ENCODE results near the gene NFS1.
"Not testable (repeated sequence)": the region's sequence is repeated elsewhere in the genome, so short reads cannot be mapped to it uniquely, and the experiment has no call there.

Gene NFS1

GRCh38 chr20:35729283-35729807 is 30.2 kb upstream of the NFS1 start:
- no peak for DNase-seq

GRCh38 chr20:35726842-35727711 is 27.9 kb upstream of the NFS1 start:
- no peak for DNase-seq

- no peak for DNase-seq
Measured at GRCh38 chr20:35724321-35725230, 25.4 kb upstream of the NFS1 start.

- DNase-seq, result not testable (repeated sequence)
Measured at GRCh38 chr20:35723652-35724320, 24.6 kb upstream of the NFS1 start.

GRCh38 chr20:35723275-35723639 is 24.1 kb upstream of the NFS1 start:
- not testable (repeated sequence) for DNase-seq

GRCh38 chr20:35721621-35722020 is 22.5 kb upstream of the NFS1 start:
- DNase-seq, result no peak

- no peak for DNase-seq
Measured at GRCh38 chr20:35721219-35721618, 22.1 kb upstream of the NFS1 start.

GRCh38 chr20:35720165-35721123 is 21.3 kb upstream of the NFS1 start:
- DNase-seq, result no peak

GRCh38 chr20:35719717-35720116 is 20.6 kb upstream of the NFS1 start:
- no peak for DNase-seq

- no peak for DNase-seq
Measured at GRCh38 chr20:35718972-35719635, 20.0 kb upstream of the NFS1 start.

- DNase-seq, result not testable (repeated sequence)
Measured at GRCh38 chr20:35718321-35718720, 19.2 kb upstream of the NFS1 start.

- DNase-seq, result no peak
Measured at GRCh38 chr20:35716330-35716729, 17.2 kb upstream of the NFS1 start.

- no peak for DNase-seq
Measured at GRCh38 chr20:35715652-35716051, 16.5 kb upstream of the NFS1 start.

- no peak for DNase-seq
Measured at GRCh38 chr20:35714127-35714526, 15.0 kb upstream of the NFS1 start.

GRCh38 chr20:35713120-35713519 is 14.0 kb upstream of the NFS1 start:
- not testable (repeated sequence) for DNase-seq

GRCh38 chr20:35711588-35712209 is 12.5 kb upstream of the NFS1 start:
- no peak for DNase-seq

GRCh38 chr20:35710884-35711587 is 11.9 kb upstream of the NFS1 start:
- DNase-seq, result no peak

GRCh38 chr20:35710039-35710438 is 10.9 kb upstream of the NFS1 start:
- DNase-seq, result no peak

- DNase-seq, result no peak
Measured at GRCh38 chr20:35709259-35709658, 10.1 kb upstream of the NFS1 start.

- DNase-seq, result no peak
Measured at GRCh38 chr20:35708502-35708901, 9.3 kb upstream of the NFS1 start.
